ENCODE results near the gene TUBG1.

DNA sequence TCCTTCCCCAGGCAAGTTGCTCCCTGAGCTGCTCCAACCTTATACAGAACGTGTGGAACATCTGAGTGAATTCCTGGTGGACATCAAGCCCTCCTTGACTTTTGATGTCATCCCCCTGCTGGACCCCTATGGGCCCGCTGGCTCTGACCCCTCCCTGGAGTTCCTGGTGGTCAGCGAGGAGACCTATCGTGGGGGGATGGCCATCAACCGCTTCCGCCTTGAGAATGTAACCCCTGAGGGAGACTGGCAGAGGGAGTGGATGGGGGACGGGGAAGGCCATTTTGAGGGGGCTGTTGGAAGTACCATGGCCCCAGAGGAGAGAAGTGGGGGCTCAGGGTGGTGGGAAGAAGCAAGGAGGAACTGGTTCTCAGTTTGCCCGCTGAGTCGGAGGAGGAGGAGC, 45.5 kb upstream of the TUBG1 start:
- TF ChIP-seq, protein P1, sequence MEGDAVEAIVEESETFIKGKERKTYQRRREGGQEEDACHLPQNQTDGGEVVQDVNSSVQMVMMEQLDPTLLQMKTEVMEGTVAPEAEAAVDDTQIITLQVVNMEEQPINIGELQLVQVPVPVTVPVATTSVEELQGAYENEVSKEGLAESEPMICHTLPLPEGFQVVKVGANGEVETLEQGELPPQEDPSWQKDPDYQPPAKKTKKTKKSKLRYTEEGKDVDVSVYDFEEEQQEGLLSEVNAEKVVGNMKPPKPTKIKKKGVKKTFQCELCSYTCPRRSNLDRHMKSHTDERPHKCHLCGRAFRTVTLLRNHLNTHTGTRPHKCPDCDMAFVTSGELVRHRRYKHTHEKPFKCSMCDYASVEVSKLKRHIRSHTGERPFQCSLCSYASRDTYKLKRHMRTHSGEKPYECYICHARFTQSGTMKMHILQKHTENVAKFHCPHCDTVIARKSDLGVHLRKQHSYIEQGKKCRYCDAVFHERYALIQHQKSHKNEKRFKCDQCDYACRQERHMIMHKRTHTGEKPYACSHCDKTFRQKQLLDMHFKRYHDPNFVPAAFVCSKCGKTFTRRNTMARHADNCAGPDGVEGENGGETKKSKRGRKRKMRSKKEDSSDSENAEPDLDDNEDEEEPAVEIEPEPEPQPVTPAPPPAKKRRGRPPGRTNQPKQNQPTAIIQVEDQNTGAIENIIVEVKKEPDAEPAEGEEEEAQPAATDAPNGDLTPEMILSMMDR (IDR thresholded peaks at IDR 0.05) = no peak
- TF ChIP-seq POLR2A (IDR thresholded peaks at IDR 0.05) = no peak

Data from body of pancreas (tissue), 4 donors.